ENCODE data around the gene SUSD4.

The SUSD4 gene

DNA sequence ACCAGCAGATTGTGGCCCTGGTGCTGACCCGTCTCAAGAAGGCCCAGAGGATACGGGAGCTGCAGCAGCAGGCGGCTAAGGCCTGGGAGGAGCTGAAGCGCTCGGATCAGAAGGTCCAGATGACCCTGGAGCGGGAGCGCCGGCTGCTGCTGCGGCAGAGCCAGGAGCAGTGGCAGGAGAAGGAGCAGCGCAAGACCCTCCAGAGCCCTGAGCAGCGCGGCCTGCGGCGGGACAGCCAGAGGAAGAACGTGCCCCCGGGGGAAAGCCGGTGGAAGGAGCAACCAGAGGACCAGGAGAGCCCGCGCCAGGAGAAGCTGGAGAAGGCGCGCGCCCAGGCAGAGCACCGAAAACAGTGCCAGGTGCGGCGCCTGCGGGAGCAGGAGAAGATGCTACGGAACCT is 30.3 kb upstream of the SUSD4 start:
- no peak overlapping the region for H3K4me2 ChIP-seq (ENCODE audit: low read depth, low read length, poor library complexity, severe bottlenecking)
- H3K9me2 ChIP-seq (replicated peaks; ENCODE audit: low read depth, low read length): no peaks in the 10 kb centered on the region
- H3K9me3 ChIP-seq (ENCODE audit: insufficient read depth, low read depth, low read length): no peaks in the 10 kb centered on the region

GRCh38 chr1:223393275-223394214 is 29.6 kb upstream of the SUSD4 start, which contains the start of gene CCDC185:
CCDC185 (plus strand) TSS chr1:223393415; CDS start chr1:223393476, 61 bp downstream.
- no peaks in the 10 kb centered on the region for H4K20me1 ChIP-seq (ENCODE audit: insufficient read depth, low read length, poor library complexity, severe bottlenecking)
- no peak within 1 kb of the TSS for H3K4me2 ChIP-seq (ENCODE audit: low read depth, low read length, poor library complexity, severe bottlenecking)
- TF ChIP-seq CTCF (conservative IDR thresholded peaks at IDR 0.05; ENCODE audit: low read length): no peak
- no peak for TF ChIP-seq EZH2phosphoT487 (IDR thresholded peaks at IDR 0.05; ENCODE audit: borderline replicate concordance)
- H3K4me3 ChIP-seq (ENCODE audit: low read length, poor library complexity, severe bottlenecking): no peak within 1 kb of the TSS
- H3K4me1 ChIP-seq (ENCODE audit: insufficient read depth, low read length, poor library complexity, severe bottlenecking): no peaks in the 10 kb centered on the region
- no peaks in the 10 kb centered on the region for H3K9me3 ChIP-seq (ENCODE audit: insufficient read depth, low read depth, low read length)
- H3K79me2 ChIP-seq (ENCODE audit: insufficient read depth, low read length): no peaks in the 10 kb centered on the region
- no peaks in the 10 kb centered on the region for H3F3A ChIP-seq (ENCODE audit: low read depth)
- no peaks in the 10 kb centered on the region for H3K36me3 ChIP-seq (ENCODE audit: insufficient read depth, low read length)
- H3K9me2 ChIP-seq (replicated peaks; ENCODE audit: low read depth, low read length): no peaks in the 10 kb centered on the region
- no peak within 1 kb of the TSS for H3K9ac ChIP-seq (ENCODE audit: low read depth, low read length, poor library complexity, severe bottlenecking)
- no peaks in the 10 kb centered on the region for H3K27me3 ChIP-seq (ENCODE audit: insufficient read depth, low read length, poor library complexity, severe bottlenecking)
- no peak within 1 kb of the TSS for H2AFZ ChIP-seq (ENCODE audit: low read length)

More for the DNA sequence above, 30.3 kb upstream of the SUSD4 start:
- H3K4me1 ChIP-seq (ENCODE audit: insufficient read depth, low read length, poor library complexity, severe bottlenecking): no peaks in the 10 kb centered on the region
- TF ChIP-seq EZH2phosphoT487 (IDR thresholded peaks at IDR 0.05; ENCODE audit: borderline replicate concordance) (no peak), CTCF (conservative IDR thresholded peaks at IDR 0.05; ENCODE audit: low read length) (no peak)
- H3K4me3 ChIP-seq (ENCODE audit: low read length, poor library complexity, severe bottlenecking): no peak overlapping the region
- H3F3A ChIP-seq (ENCODE audit: low read depth): no peaks in the 10 kb centered on the region
- no peaks in the 10 kb centered on the region for H3K27me3 ChIP-seq (ENCODE audit: insufficient read depth, low read length, poor library complexity, severe bottlenecking)
- H3K9ac ChIP-seq (ENCODE audit: low read depth, low read length, poor library complexity, severe bottlenecking): no peak overlapping the region
- no peaks in the 10 kb centered on the region for H3K36me3 ChIP-seq (ENCODE audit: insufficient read depth, low read length)
- no peaks in the 10 kb centered on the region for H4K20me1 ChIP-seq (ENCODE audit: insufficient read depth, low read length, poor library complexity, severe bottlenecking)
- no peaks in the 10 kb centered on the region for H3K79me2 ChIP-seq (ENCODE audit: insufficient read depth, low read length)
- H2AFZ ChIP-seq (ENCODE audit: low read length): no peak overlapping the region

- Histone ChIP-seq H3K9ac (ENCODE audit: low read depth, low read length, poor library complexity, severe bottlenecking) (no peak overlapping the region), H4K20me1 (ENCODE audit: insufficient read depth, low read length, poor library complexity, severe bottlenecking) (no peaks in the 10 kb centered on the region), H2AFZ (ENCODE audit: low read length) (no peak overlapping the region), H3K36me3 (ENCODE audit: insufficient read depth, low read length) (no peaks in the 10 kb centered on the region), H3K4me1 (ENCODE audit: insufficient read depth, low read length, poor library complexity, severe bottlenecking) (no peaks in the 10 kb centered on the region), H3K4me2 (ENCODE audit: low read depth, low read length, poor library complexity, severe bottlenecking) (no peak overlapping the region), H3K79me2 (ENCODE audit: insufficient read depth, low read length) (no peaks in the 10 kb centered on the region), H3F3A (ENCODE audit: low read depth) (no peaks in the 10 kb centered on the region), H3K4me3 (ENCODE audit: low read length, poor library complexity, severe bottlenecking) (no peak overlapping the region), H3K27me3 (ENCODE audit: insufficient read depth, low read length, poor library complexity, severe bottlenecking) (no peaks in the 10 kb centered on the region), H3K9me3 (ENCODE audit: insufficient read depth, low read depth, low read length) (no peaks in the 10 kb centered on the region), H3K9me2 (replicated peaks; ENCODE audit: low read depth, low read length) (no peaks in the 10 kb centered on the region)
- TF ChIP-seq CTCF (conservative IDR thresholded peaks at IDR 0.05; ENCODE audit: low read length) (no peak), EZH2phosphoT487 (IDR thresholded peaks at IDR 0.05; ENCODE audit: borderline replicate concordance) (no peak)
Observed at GRCh38 chr1:223390618-223391017, 26.6 kb upstream of the SUSD4 start.
